ENCODE results near the gene THADA.

GRCh38 chr2:43276962-43277391, 318.9 kb downstream of the THADA start:
- TF ChIP-seq CTCF (IDR thresholded peaks at IDR 0.05): no peak
- TF ChIP-seq POLR2A (IDR thresholded peaks at IDR 0.05): no peak
- TF ChIP-seq EP300 (IDR thresholded peaks at IDR 0.05): no peak
- no peak for TF ChIP-seq POLR2AphosphoS5 (IDR thresholded peaks at IDR 0.05)

Measured in upper lobe of left lung (tissue), 4 donors.